Measurements from ENCODE around the gene JAZF1. TPM values are rescaled to one million over a fixed set of nuclear protein-coding genes. Genes with fewer than 3 reads are reported as not detected.

The JAZF1 gene
- total RNA-seq, 1 experiment from 2014 or later, result 1.5 TPM

- TF ChIP-seq, protein P1, sequence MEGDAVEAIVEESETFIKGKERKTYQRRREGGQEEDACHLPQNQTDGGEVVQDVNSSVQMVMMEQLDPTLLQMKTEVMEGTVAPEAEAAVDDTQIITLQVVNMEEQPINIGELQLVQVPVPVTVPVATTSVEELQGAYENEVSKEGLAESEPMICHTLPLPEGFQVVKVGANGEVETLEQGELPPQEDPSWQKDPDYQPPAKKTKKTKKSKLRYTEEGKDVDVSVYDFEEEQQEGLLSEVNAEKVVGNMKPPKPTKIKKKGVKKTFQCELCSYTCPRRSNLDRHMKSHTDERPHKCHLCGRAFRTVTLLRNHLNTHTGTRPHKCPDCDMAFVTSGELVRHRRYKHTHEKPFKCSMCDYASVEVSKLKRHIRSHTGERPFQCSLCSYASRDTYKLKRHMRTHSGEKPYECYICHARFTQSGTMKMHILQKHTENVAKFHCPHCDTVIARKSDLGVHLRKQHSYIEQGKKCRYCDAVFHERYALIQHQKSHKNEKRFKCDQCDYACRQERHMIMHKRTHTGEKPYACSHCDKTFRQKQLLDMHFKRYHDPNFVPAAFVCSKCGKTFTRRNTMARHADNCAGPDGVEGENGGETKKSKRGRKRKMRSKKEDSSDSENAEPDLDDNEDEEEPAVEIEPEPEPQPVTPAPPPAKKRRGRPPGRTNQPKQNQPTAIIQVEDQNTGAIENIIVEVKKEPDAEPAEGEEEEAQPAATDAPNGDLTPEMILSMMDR (conservative IDR thresholded peaks at IDR 0.05; ENCODE audit: low read depth, low read length), result no peak
- TF ChIP-seq EZH2 (IDR thresholded peaks at IDR 0.05; ENCODE audit: borderline replicate concordance, low read depth, low read length, poor library complexity, severe bottlenecking), result no peak
- CTCF ChIA-PET, result no interaction called here
- intact Hi-C loops (cut with micrococcal nuclease; ENCODE audit: unreplicated experiment), result no loop called here
- no peaks in the 10 kb centered on the region for H3K4me1 ChIP-seq (ENCODE audit: insufficient read depth, low read length, poor library complexity, severe bottlenecking)
- POLR2A ChIA-PET (ENCODE audit: low non-redundant PET), result no interaction called here
- DNase-seq (ENCODE audit: low spot score), result no peak
- no peaks in the 10 kb centered on the region for H3K36me3 ChIP-seq (ENCODE audit: insufficient read depth, low read length, poor library complexity, severe bottlenecking)
- H3K27me3 ChIP-seq (replicated peaks; ENCODE audit: insufficient read depth, low read depth, low read length, poor library complexity), result no peaks in the 10 kb centered on the region
- H3K27ac ChIP-seq (ENCODE audit: low read depth, low read length, poor library complexity, severe bottlenecking), result no peak overlapping the region
- no TSS peak for BruUV-seq (replicated peaks)
- H3K4me3 ChIP-seq (ENCODE audit: low read depth, low read length, poor library complexity, severe bottlenecking), result no peak overlapping the region
- H3K9me3 ChIP-seq (ENCODE audit: low read depth, low read length, poor library complexity, severe bottlenecking), result no peaks in the 10 kb centered on the region
These were observed 346.2 kb downstream of the JAZF1 start for GRCh38 chr7:27834179-27834921.

DNA sequence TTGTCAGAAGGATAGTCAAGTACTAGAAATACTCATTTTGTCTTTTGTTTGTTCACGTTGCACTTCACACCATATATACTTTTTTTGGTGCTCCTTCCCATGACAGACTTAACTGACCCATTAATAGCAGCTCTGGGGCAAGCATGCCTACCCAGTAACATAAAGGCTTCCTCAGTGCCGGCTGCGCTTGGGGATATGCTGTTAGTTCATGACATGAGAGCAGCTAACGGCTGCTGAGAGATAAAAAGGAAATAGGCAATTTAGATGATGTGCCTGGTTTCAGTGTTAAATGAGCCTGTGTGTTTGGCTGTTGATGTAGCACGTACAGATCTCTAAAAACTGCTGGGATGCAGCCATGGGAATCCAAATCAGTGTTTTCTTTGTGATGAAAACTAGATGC is 354.2 kb downstream of the JAZF1 start:
- Histone ChIP-seq H3K36me3 (ENCODE audit: insufficient read depth, low read length, poor library complexity, severe bottlenecking) (no peaks in the 10 kb centered on the region), H3K27me3 (replicated peaks; ENCODE audit: insufficient read depth, low read depth, low read length, poor library complexity) (no peaks in the 10 kb centered on the region), H3K27ac (ENCODE audit: low read depth, low read length, poor library complexity, severe bottlenecking) (no peak overlapping the region), H3K9me3 (ENCODE audit: low read depth, low read length, poor library complexity, severe bottlenecking) (no peaks in the 10 kb centered on the region), H3K4me3 (ENCODE audit: low read depth, low read length, poor library complexity, severe bottlenecking) (no peak overlapping the region), H3K4me1 (ENCODE audit: insufficient read depth, low read length, poor library complexity, severe bottlenecking) (no peaks in the 10 kb centered on the region)
- intact Hi-C loops (cut with micrococcal nuclease; ENCODE audit: unreplicated experiment), result no loop called here
- POLR2A ChIA-PET (ENCODE audit: low non-redundant PET), result no interaction called here
- TF ChIP-seq, protein P1 (conservative IDR thresholded peaks at IDR 0.05; ENCODE audit: low read depth, low read length), result no peak
- no peak for TF ChIP-seq EZH2 (IDR thresholded peaks at IDR 0.05; ENCODE audit: borderline replicate concordance, low read depth, low read length, poor library complexity, severe bottlenecking)
- CTCF ChIA-PET, result no interaction called here
- BruUV-seq (replicated peaks), result no TSS peak
- DNase-seq (ENCODE audit: low spot score), result no peak

- no TSS peak for BruUV-seq (replicated peaks)
- H3K27ac ChIP-seq (ENCODE audit: low read depth, low read length, poor library complexity, severe bottlenecking), result no peak overlapping the region
- H3K4me3 ChIP-seq (ENCODE audit: low read depth, low read length, poor library complexity, severe bottlenecking), result no peak overlapping the region
- no peaks in the 10 kb centered on the region for H3K9me3 ChIP-seq (ENCODE audit: low read depth, low read length, poor library complexity, severe bottlenecking)
- ChIA-PET CTCF (no interaction called here), POLR2A (ENCODE audit: low non-redundant PET) (no interaction called here)
- H3K4me1 ChIP-seq (ENCODE audit: insufficient read depth, low read length, poor library complexity, severe bottlenecking), result no peaks in the 10 kb centered on the region
- no peak for TF ChIP-seq EZH2 (IDR thresholded peaks at IDR 0.05; ENCODE audit: borderline replicate concordance, low read depth, low read length, poor library complexity, severe bottlenecking)
- TF ChIP-seq, protein P1 (conservative IDR thresholded peaks at IDR 0.05; ENCODE audit: low read depth, low read length), result no peak
- intact Hi-C loops (cut with micrococcal nuclease; ENCODE audit: unreplicated experiment), result no loop called here
- H3K27me3 ChIP-seq (replicated peaks; ENCODE audit: insufficient read depth, low read depth, low read length, poor library complexity), result no peaks in the 10 kb centered on the region
- no peak for DNase-seq (ENCODE audit: low spot score)
- H3K36me3 ChIP-seq (ENCODE audit: insufficient read depth, low read length, poor library complexity, severe bottlenecking), result no peaks in the 10 kb centered on the region
These were observed 354.7 kb downstream of the JAZF1 start for GRCh38 chr7:27825891-27826290.
